Vagina (tissue), 2 donors: ENCODE data around the gene FMN2.

Experiments used
- POLR2A ChIP-seq, 2 donors: fragments of 450-650 bp; IDR thresholded peaks; one replicate each; pipeline ENCODE4 v1.6.1; 2017; ENCODE audit warnings: antibody characterized with exemption in 2 of 2, mild to moderate bottlenecking in 2 of 2, moderate library complexity in 2 of 2
- POLR2AphosphoS5 ChIP-seq, 2 donors: sonication (generic); formaldehyde crosslinking; IDR thresholded peaks; one replicate each; pipeline ENCODE4 v1.9.0; 2017; ENCODE audit warnings: antibody characterized with exemption in 2 of 2, mild to moderate bottlenecking in 2 of 2, low read depth in 1 of 2; ENCODE audit not compliant: insufficient read depth in 1 of 2

- TF ChIP-seq POLR2A (IDR thresholded peaks at IDR 0.05) (no peak), POLR2AphosphoS5 (IDR thresholded peaks at IDR 0.05; ENCODE audit: insufficient read depth in 1 of 2, low read depth in 1 of 2) (no peak)
Measured at GRCh38 chr1:240101306-240101705, 9.6 kb downstream of the FMN2 start.
